Measurements from ENCODE around the gene CST7. TPM values are rescaled to one million over a fixed set of nuclear protein-coding genes. Genes with fewer than 3 reads are reported as not detected.
"Not testable (repeated sequence)": the region's sequence is repeated elsewhere in the genome, so short reads cannot be mapped to it uniquely, and the experiment has no call there.

Gene CST7
- total RNA-seq, result 1.6 TPM

GRCh38 chr20:24948939-24949679 is at the start of gene CST7:
CST7 (plus strand) TSS chr20:24949269; CDS start chr20:24949506, 237 bp downstream.
- DNase-seq (ENCODE audit: low spot score), result peak; percentile 56

- DNase-seq (ENCODE audit: low spot score), result no peak
Measured at GRCh38 chr20:24906806-24907205, 42.3 kb upstream of the CST7 start.

GRCh38 chr20:24908642-24909041 is 40.4 kb upstream of the CST7 start:
- DNase-seq (ENCODE audit: low spot score), result no peak

- no peak for DNase-seq (ENCODE audit: low spot score)
Measured at GRCh38 chr20:24909086-24909780, 39.8 kb upstream of the CST7 start.

- DNase-seq (ENCODE audit: low spot score), result no peak
Measured at GRCh38 chr20:24909861-24910260, 39.2 kb upstream of the CST7 start.

- no peak for DNase-seq (ENCODE audit: low spot score)
Measured at GRCh38 chr20:24910461-24910860, 38.6 kb upstream of the CST7 start.

GRCh38 chr20:24911461-24911860 is 37.6 kb upstream of the CST7 start:
- DNase-seq (ENCODE audit: low spot score), result no peak

GRCh38 chr20:24912397-24913075 is 36.5 kb upstream of the CST7 start:
- no peak for DNase-seq (ENCODE audit: low spot score)

- no peak for DNase-seq (ENCODE audit: low spot score)
Measured at GRCh38 chr20:24913076-24913628, 35.9 kb upstream of the CST7 start.

GRCh38 chr20:24914388-24915241 is 34.5 kb upstream of the CST7 start:
- DNase-seq (ENCODE audit: low spot score), result peak; percentile 41

GRCh38 chr20:24915440-24915839 is 33.6 kb upstream of the CST7 start:
- no peak for DNase-seq (ENCODE audit: low spot score)

- no peak for DNase-seq (ENCODE audit: low spot score)
Measured at GRCh38 chr20:24915892-24916291, 33.2 kb upstream of the CST7 start.

GRCh38 chr20:24916412-24916811 is 32.7 kb upstream of the CST7 start:
- no peak for DNase-seq (ENCODE audit: low spot score)

- no peak for DNase-seq (ENCODE audit: low spot score)
Measured at GRCh38 chr20:24917056-24917455, 32.0 kb upstream of the CST7 start.

GRCh38 chr20:24917797-24918578 is 31.1 kb upstream of the CST7 start:
- peak; percentile 75 for DNase-seq (ENCODE audit: low spot score)

- DNase-seq (ENCODE audit: low spot score), result no peak
Measured at GRCh38 chr20:24918579-24919566, 30.2 kb upstream of the CST7 start.

- not testable (repeated sequence) for DNase-seq (ENCODE audit: low spot score)
Measured at GRCh38 chr20:24919665-24920064, 29.4 kb upstream of the CST7 start.

- not testable (repeated sequence) for DNase-seq (ENCODE audit: low spot score)
Measured at GRCh38 chr20:24920706-24921105, 28.4 kb upstream of the CST7 start.

GRCh38 chr20:24929259-24929658 is 19.8 kb upstream of the CST7 start:
- DNase-seq (ENCODE audit: low spot score), result not testable (repeated sequence)

Measured in ureter (tissue), 1 donor.